Activated CD8-positive, alpha-beta memory T cell treated with anti-CD3 and anti-CD28 coated beads for 1 hour (primary cell): Measurements from ENCODE around the gene ZNF426.

Source experiments
- DNase-seq, 2 donors: peaks; one replicate each; pipeline ENCODE4 v3.0.0-alpha.2; 2020; ENCODE audit warnings: low read depth in 1 of 2; ENCODE audit errors: extremely low read depth in 1 of 2

ZNF426 gene

GRCh38 chr19:9498183-9498902, 40.1 kb downstream of the ZNF426 start, which contains the start of gene ZNF560:
Gene ZNF560, minus strand, starts transcription at chr19:9498616. Its CDS starts 23,303 bp downstream, at chr19:9475313.
- no peak for DNase-seq

- DNase-seq: no peak
Measured at GRCh38 chr19:9494096-9494495, 44.3 kb downstream of the ZNF426 start.

GRCh38 chr19:9487016-9487415, 51.4 kb downstream of the ZNF426 start:
- no peak for DNase-seq

GRCh38 chr19:9485140-9485539, 53.3 kb downstream of the ZNF426 start:
- no peak for DNase-seq

GRCh38 chr19:9474975-9475374, 63.5 kb downstream of the ZNF426 start:
- DNase-seq: no peak
